Stimulated activated CD4-positive, alpha-beta T cell treated with anti-CD3 and anti-CD28 coated beads, Interleukin-1b, Interleukin-23, amount 100 ng/mL, for 24 hours (primary cell): ENCODE results near the gene PRR7.

Source experiments
- DNase-seq, 4 experiments: peaks; one replicate each; pipeline ENCODE4 v3.0.0-alpha.2; 2020; ENCODE audit warnings: low read depth in 4 of 4, low spot score in 1 of 4

The PRR7 gene

GRCh38 chr5:177467436-177467835, 20.8 kb downstream of the PRR7 start:
- DNase-seq, result no peak

DNA sequence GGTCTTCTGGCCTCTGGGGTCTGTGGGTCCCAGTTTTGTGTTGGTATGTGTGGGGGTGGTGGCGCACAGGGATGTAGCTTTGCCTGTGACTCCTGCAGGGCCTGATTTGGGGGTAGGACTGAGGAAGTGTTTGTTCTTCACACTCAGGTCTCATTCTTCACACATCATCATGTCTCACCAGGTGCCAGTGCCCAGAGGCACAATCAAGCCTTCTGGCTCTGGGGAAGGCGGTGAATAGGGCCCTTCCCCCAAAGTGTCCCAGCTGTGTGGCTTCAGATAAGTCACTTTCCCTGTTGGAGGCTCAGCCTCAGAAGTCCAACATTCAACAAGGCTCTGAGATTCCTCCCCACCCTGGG, 21.7 kb downstream of the PRR7 start:
- DNase-seq, result no peak

DNA sequence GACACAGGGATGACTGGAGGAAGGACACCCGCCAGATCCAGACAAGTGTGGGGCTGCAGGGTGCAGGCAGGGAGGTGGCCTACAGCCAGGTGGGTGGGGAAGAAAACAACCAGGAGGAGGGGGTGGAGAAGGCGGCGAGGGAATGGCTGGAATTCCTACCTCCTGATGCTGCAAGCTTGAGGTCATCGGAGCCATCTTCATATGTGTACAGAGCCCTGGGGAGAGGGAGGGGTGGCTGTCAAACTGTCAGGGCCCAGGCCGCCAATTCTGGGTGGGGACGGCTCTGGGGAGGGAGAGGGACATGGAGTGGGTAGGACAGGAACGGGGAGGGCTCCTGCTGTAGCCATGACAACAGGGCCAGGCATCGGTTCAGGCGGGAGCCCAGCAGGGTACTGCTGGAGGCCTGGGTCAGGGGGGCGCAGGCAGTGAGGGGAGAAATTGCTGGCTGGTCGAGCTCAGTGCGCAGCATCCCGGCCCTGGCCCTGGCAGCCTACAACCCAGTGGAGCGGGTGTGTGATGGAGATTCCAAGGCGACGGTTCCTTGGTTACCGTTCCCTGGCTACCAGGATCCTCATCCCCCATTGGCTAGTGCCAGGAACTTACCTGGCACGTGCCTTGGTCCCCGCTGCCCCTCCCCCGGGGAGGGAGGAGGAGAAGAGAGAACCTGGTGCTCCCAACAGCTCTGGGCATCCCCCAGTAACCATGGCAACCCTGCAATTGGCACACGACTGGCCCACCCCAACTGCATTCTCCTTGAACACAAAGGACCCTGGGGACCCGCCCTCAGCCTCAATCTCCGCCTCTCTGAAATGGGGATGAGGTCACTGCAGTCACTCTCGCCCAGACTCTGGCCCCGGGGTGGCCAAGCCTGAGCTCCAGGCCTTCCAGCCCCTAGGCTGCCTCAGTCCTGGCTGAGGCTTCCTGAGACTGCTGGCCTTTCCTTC, 22.3 kb downstream of the PRR7 start:
- no peak for DNase-seq

DNA sequence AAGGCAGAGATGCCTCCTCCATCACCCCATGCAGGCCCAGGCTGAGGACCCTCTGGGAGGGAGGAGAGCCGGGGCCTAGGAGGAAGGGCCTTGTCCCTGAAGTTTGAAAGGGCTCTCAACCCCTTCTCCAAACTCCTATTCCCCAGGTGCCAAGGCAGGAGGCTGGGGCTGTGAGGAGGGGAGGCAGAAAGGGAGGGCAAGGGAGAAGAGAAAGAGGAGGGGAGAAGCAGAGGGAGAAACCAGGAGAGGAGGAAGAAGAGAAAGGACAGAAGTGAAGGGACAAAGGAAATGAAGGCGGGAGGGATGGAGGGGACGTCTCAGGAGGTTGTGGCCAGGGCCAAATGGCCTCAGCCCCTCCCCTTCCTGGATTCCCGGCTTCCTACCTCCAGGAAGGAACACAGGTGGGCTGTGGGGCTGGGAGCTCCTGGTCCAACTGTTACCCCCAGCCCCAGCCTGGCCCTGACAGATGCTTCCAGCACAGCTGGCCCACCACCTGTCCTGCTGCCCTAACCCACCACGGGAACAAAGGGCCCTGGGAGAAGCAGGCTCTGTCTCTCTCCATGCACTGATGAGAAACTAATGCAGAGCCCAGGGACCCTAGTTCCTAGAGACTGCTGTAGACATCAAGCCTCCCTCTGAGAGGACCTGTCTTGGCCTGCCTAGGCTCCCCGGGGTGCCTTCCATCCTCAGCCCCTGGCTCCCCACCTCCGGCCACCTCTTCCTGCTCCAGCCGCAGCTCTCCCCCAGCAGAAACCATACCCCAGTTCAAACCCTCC, 23.3 kb downstream of the PRR7 start:
- no peak for DNase-seq

- no peak for DNase-seq
Measured at GRCh38 chr5:177470759-177471536, 24.3 kb downstream of the PRR7 start.

- no peak for DNase-seq
Measured at GRCh38 chr5:177471610-177472356, 25.2 kb downstream of the PRR7 start.

- DNase-seq, result peak in 1 of 4 experiments; percentile 58
Measured at GRCh38 chr5:177472460-177473442, 26.1 kb downstream of the PRR7 start.

GRCh38 chr5:177473443-177474001, 26.9 kb downstream of the PRR7 start, which contains the start of gene DBN1:
Gene DBN1 (minus strand): TSS chr5:177473634. CDS start chr5:177473521, 113 bp downstream.
- DNase-seq, result no peak

- no peak for DNase-seq
Measured at GRCh38 chr5:177474002-177474476, 27.4 kb downstream of the PRR7 start.

GRCh38 chr5:177474846-177475562, 28.4 kb downstream of the PRR7 start:
- DNase-seq, result no peak

DNA sequence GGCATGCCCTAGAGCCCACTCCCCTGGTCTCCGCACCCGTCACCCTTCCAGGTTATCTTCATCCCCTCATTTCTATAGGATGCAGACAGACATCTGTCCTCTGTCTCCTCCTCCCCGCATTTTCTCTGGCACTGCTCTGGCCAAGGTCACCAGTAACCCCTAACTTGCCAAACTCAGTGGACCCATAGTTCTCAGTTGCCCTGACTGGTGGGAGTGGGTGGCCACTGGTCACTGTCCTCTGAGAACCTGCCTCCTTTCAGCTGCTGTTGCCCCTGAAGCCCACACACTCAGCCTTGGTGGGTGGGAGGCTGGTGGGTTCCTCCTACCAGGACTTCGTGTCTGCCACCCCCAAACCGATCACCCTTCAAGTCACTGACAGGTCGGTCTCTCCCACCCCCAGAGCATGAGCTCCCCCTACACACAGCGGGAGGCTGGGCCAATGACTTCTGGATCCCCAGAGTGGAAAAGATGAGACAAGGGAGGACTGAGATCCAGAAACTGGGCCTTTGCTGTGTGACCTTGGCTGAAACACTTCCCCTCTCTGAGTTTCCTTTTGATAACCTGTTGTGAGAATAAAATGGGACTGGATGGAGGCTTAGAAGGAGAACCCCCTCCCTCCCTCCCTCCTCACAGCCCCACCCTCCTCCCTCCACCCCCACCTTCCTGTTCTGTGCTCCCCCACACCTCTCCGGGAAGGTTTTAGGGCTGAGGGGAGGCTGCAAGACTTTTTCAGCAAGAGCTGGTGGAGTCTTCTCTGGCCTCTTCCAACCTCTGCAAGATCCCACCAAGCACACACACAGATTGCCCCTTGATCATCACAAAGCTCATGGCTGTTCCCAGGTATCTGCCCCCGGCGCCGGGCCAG, 29.2 kb downstream of the PRR7 start:
- DNase-seq, result no peak

GRCh38 chr5:177476531-177477233, 30.1 kb downstream of the PRR7 start:
- DNase-seq, result no peak

DNA sequence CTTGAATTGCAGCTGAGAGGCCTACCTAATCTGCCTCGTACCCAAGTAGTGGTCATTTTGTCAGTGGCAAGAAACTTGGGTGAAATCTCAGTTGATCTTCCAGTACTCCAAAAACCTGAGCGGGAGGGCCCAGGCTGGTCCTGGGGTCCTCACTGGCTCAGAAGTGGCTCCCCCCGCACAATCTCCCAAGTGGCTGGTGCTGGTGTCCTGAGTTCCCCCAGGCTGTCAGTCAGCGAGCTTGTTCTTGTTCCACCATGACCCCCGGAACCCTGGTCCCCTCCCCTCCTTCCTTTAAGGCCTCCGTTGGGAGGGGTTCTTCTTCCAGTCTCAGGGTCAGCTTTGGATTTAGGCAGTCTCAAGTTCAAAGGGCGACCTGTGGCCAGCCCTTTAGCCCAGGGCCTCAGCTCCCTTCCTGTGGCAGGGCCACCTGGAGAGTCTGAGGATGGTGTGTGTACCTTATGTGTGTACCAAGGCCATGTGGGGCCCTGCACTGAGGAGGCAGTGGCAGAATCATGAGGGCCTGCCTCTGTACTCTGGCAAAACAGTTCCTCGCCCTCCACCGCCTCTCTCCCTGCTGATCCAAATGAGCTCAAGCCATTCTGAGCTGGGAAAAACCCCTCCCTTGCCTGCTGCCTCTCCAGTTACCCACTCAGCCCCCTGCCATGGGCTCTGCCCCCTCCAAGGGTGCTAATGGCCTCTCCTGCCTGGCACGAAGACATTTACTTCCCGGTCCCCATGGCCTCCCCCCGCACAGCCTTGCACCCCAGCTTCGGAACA, 31.3 kb downstream of the PRR7 start:
- DNase-seq, result no peak

- no peak for DNase-seq
Measured at GRCh38 chr5:177478711-177479646, 32.4 kb downstream of the PRR7 start.

DNA sequence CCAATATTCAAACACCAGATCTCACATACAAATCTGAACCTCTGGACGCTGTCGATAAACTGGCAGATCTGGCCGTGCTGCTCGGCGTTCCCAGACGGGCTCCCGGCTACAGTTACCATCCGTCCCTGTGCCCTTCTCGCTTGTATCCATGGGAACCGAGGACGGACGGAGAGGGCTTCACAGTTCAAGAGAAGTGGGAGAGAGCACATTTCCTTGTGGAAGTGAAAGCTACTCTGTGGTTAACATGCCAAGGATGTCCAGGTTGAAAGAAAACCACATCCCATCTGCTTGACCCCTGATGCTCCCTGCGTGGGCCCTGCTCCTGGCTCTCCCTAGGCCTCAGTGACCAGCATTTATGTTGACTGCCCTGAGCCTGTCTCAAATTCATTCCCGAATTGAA, 33.2 kb downstream of the PRR7 start:
- DNase-seq, result no peak
